HepG2 (cell line): Measurements from ENCODE around the gene CCDC88B. TPM values are rescaled to one million over a fixed set of nuclear protein-coding genes. Genes with fewer than 3 reads are reported as not detected.

Experiments used
- ATF7 ChIP-seq, 2 experiments: fragments of 450-650 bp in 1 of 2; sonication (generic) in 1 of 2; formaldehyde crosslinking in 1 of 2; IDR thresholded peaks; 2 replicates each; pipeline versions ENCODE4 v1.4.0 to v1.6.1; 2016 to 2020; ENCODE audit warnings: antibody characterized with exemption in 1 of 2, mild to moderate bottlenecking in 1 of 2, missing genetic modification reagents in 1 of 2
- CC2D1A ChIP-seq: sonication (generic); formaldehyde crosslinking; IDR thresholded peaks from 2 replicates; pipeline ENCODE4 v1.8.1; 2023; ENCODE audit warnings: mild to moderate bottlenecking, missing genetic modification reagents
- EZH2 ChIP-seq: conservative IDR thresholded peaks from 2 replicates; pipeline ENCODE4 v1.6.1; 2012; ENCODE audit warnings: mild to moderate bottlenecking, low read depth, low read length, moderate library complexity
- FOXA3 ChIP-seq: IDR thresholded peaks from 2 replicates; pipeline ENCODE4 v1.6.1; 2016; ENCODE audit warnings: missing genetic modification reagents, missing compliant biosample characterization
- HMG20B ChIP-seq: conservative IDR thresholded peaks from 2 replicates; pipeline ENCODE4 v1.6.1; 2016; ENCODE audit warnings: missing genetic modification reagents, missing compliant biosample characterization
- KMT2A ChIP-seq: sonication (generic); formaldehyde crosslinking; IDR thresholded peaks from 2 replicates; pipeline ENCODE4 v1.4.0; 2020; ENCODE audit warnings: missing genetic modification reagents
- MED8 ChIP-seq: sonication (generic); formaldehyde crosslinking; IDR thresholded peaks from 2 replicates; pipeline ENCODE4 v1.8.1; 2023; ENCODE audit warnings: mild to moderate bottlenecking, missing genetic modification reagents; ENCODE audit not compliant: insufficient replicate concordance
- SNAPC2 ChIP-seq: sonication (generic); formaldehyde crosslinking; IDR thresholded peaks from 2 replicates; pipeline ENCODE4 v1.8.1; 2022; ENCODE audit warnings: mild to moderate bottlenecking, missing genetic modification reagents
- SRSF4 ChIP-seq: fragments of 200-400 bp; formaldehyde crosslinking; IDR thresholded peaks from one replicate; pipeline ENCODE4 v1.6.1; 2018; ENCODE audit warnings: mild to moderate bottlenecking, low read depth, low read length, moderate library complexity; ENCODE audit not compliant: poor library complexity, severe bottlenecking
- ZNF562 ChIP-seq: sonication (generic); formaldehyde crosslinking; IDR thresholded peaks from 2 replicates; pipeline ENCODE4 v1.8.0; 2022; ENCODE audit warnings: missing genetic modification reagents, borderline replicate concordance
- ZNF878 ChIP-seq: sonication (generic); formaldehyde crosslinking; IDR thresholded peaks from 2 replicates; pipeline ENCODE4 v1.8.1; 2023; ENCODE audit warnings: mild to moderate bottlenecking, missing genetic modification reagents, moderate library complexity
- polyA plus RNA-seq, 8 experiments: library from polyadenylated mRNA; depleted of rRNA in 3 of 8; stranded (reverse) in 7 of 8; unstranded in 1 of 8; fragments of >200 nt; fragmentation: Illumina TruSeq in 4 of 8; extraction: Trizol in 4 of 8; gene quantifications; 2 replicates each; pipeline versions ENCODE4 v1.2.1 to v1.2.3, GENCODE V29; 2011 to 2016; ENCODE audit warnings: low read depth in 4 of 8, missing spikeins in 1 of 8, mixed read lengths in 1 of 8; ENCODE audit not compliant: insufficient read depth in 1 of 8
- total RNA-seq, 5 experiments: library from RNA; depleted of rRNA; stranded (reverse); fragments of >200 nt; fragmentation: Illumina TruSeq; extraction: Trizol; gene quantifications; 2 replicates each; pipeline ENCODE4 v1.2.3, GENCODE V29; 2016; ENCODE audit warnings: low read depth in 1 of 5
- TF ChIP-seq, protein P1 (sequence below): IDR thresholded peaks from 2 replicates; pipeline ENCODE4 v1.6.1; 2016; ENCODE audit warnings: mild to moderate bottlenecking
- TF ChIP-seq, protein P2 (sequence below): sonication (generic); formaldehyde crosslinking; IDR thresholded peaks from 2 replicates; pipeline ENCODE4 v1.9.0; 2022; ENCODE audit warnings: low read depth, missing genetic modification reagents
- TF ChIP-seq, protein P3 (sequence below): sonication (generic); formaldehyde crosslinking; IDR thresholded peaks from 2 replicates; pipeline ENCODE4 v1.5.0; 2020; ENCODE audit warnings: mild to moderate bottlenecking, low read depth, missing genetic modification reagents, borderline replicate concordance
- TF ChIP-seq, protein P4 (sequence below): IDR thresholded peaks from 2 replicates; pipeline ENCODE4 v1.6.1; 2018; ENCODE audit warnings: missing genetic modification reagents, mild to moderate bottlenecking, missing compliant biosample characterization
- TF ChIP-seq, protein P5 (sequence below): sonication (generic); formaldehyde crosslinking; conservative IDR thresholded peaks from 2 replicates; pipeline ENCODE4 v1.4.0; 2020; ENCODE audit warnings: mild to moderate bottlenecking, missing genetic modification reagents, moderate library complexity
- TF ChIP-seq, protein P6 (sequence below): IDR thresholded peaks from 2 replicates; pipeline ENCODE4 v1.6.1; 2016; ENCODE audit warnings: missing genetic modification reagents, missing compliant biosample characterization
- TF ChIP-seq, protein P7 (sequence below): sonication (generic); formaldehyde crosslinking; IDR thresholded peaks from 2 replicates; pipeline ENCODE4 v1.5.1; 2020; ENCODE audit warnings: missing genetic modification reagents, mild to moderate bottlenecking, borderline replicate concordance

The CCDC88B gene
- total and polyA plus RNA-seq, 2 of the 13 experiments (the other 11 are each of a cell fraction or from before 2014, with no cell fraction given), result 3.6 to 4.8 TPM

DNA sequence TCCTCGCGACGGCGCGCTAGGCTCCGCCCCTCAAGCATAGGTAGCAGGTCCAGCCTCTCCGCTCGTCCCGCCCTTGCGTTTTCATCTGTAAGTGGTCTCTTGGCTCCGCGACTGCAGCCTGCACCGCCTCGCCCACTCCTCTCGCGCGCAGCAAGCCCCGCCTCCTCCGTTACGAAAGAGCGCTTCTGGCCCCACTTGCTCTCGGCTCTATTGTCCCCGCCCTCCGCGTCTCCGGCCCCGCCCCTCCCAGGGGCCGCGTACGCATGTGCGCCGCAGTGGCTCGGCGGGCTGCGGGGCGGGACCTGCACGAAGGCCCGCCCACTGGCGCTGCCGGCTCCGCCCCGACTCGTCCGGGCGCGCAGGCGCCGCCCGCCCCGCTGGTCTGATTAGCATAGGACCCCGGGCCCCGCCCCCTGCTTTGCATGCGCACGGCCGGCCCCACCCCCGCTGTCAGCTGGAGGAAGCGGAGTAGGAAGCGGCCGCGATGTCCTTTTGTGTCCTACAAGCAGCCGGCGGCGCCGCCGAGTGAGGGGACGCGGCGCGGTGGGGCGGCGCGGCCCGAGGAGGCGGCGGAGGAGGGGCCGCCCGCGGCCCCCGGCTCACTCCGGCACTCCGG lies 34.8 kb upstream of the CCDC88B start, which contains the start of gene ESRRA (continued):
- TF ChIP-seq, protein P1, sequence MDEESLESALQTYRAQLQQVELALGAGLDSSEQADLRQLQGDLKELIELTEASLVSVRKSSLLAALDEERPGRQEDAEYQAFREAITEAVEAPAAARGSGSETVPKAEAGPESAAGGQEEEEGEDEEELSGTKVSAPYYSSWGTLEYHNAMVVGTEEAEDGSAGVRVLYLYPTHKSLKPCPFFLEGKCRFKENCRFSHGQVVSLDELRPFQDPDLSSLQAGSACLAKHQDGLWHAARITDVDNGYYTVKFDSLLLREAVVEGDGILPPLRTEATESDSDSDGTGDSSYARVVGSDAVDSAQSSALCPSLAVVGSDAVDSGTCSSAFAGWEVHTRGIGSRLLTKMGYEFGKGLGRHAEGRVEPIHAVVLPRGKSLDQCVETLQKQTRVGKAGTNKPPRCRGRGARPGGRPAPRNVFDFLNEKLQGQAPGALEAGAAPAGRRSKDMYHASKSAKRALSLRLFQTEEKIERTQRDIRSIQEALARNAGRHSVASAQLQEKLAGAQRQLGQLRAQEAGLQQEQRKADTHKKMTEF (CRISPR knock-in tag), result no peak
- TF ChIP-seq ATF7 (IDR thresholded peaks at IDR 0.05), result no peak
- no peak for TF ChIP-seq ATF7 (CRISPR knock-in tag; IDR thresholded peaks at IDR 0.05)
- TF ChIP-seq, protein P2, sequence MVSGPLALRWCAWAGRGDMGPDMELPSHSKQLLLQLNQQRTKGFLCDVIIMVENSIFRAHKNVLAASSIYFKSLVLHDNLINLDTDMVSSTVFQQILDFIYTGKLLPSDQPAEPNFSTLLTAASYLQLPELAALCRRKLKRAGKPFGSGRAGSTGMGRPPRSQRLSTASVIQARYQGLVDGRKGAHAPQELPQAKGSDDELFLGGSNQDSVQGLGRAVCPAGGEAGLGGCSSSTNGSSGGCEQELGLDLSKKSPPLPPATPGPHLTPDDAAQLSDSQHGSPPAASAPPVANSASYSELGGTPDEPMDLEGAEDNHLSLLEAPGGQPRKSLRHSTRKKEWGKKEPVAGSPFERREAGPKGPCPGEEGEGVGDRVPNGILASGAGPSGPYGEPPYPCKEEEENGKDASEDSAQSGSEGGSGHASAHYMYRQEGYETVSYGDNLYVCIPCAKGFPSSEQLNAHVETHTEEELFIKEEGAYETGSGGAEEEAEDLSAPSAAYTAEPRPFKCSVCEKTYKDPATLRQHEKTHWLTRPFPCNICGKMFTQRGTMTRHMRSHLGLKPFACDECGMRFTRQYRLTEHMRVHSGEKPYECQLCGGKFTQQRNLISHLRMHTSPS, result no peak
- no peak for TF ChIP-seq FOXA3 (CRISPR knock-in tag)
- no peak for TF ChIP-seq HMG20B (CRISPR knock-in tag)
- no peak for TF ChIP-seq MED8 (CRISPR knock-in tag)
- TF ChIP-seq, protein P3, sequence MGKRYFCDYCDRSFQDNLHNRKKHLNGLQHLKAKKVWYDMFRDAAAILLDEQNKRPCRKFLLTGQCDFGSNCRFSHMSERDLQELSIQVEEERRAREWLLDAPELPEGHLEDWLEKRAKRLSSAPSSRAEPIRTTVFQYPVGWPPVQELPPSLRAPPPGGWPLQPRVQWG, result no peak
- no peak for TF ChIP-seq ZNF878 (CRISPR knock-in tag)
- TF ChIP-seq, protein P4, sequence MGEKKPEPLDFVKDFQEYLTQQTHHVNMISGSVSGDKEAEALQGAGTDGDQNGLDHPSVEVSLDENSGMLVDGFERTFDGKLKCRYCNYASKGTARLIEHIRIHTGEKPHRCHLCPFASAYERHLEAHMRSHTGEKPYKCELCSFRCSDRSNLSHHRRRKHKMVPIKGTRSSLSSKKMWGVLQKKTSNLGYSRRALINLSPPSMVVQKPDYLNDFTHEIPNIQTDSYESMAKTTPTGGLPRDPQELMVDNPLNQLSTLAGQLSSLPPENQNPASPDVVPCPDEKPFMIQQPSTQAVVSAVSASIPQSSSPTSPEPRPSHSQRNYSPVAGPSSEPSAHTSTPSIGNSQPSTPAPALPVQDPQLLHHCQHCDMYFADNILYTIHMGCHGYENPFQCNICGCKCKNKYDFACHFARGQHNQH (CRISPR knock-in tag), result peak; percentile 53; the same call in 1 of the 2 replicates
- no peak for TF ChIP-seq KMT2A (CRISPR knock-in tag)
- TF ChIP-seq, protein P5, sequence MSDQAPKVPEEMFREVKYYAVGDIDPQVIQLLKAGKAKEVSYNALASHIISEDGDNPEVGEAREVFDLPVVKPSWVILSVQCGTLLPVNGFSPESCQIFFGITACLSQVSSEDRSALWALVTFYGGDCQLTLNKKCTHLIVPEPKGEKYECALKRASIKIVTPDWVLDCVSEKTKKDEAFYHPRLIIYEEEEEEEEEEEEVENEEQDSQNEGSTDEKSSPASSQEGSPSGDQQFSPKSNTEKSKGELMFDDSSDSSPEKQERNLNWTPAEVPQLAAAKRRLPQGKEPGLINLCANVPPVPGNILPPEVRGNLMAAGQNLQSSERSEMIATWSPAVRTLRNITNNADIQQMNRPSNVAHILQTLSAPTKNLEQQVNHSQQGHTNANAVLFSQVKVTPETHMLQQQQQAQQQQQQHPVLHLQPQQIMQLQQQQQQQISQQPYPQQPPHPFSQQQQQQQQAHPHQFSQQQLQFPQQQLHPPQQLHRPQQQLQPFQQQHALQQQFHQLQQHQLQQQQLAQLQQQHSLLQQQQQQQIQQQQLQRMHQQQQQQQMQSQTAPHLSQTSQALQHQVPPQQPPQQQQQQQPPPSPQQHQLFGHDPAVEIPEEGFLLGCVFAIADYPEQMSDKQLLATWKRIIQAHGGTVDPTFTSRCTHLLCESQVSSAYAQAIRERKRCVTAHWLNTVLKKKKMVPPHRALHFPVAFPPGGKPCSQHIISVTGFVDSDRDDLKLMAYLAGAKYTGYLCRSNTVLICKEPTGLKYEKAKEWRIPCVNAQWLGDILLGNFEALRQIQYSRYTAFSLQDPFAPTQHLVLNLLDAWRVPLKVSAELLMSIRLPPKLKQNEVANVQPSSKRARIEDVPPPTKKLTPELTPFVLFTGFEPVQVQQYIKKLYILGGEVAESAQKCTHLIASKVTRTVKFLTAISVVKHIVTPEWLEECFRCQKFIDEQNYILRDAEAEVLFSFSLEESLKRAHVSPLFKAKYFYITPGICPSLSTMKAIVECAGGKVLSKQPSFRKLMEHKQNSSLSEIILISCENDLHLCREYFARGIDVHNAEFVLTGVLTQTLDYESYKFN (CRISPR knock-in tag), result peak; percentile 37; the same call in 1 of the 2 replicates
- no peak for TF ChIP-seq SRSF4
- no peak for TF ChIP-seq SNAPC2 (CRISPR knock-in tag)
- TF ChIP-seq, protein P6, sequence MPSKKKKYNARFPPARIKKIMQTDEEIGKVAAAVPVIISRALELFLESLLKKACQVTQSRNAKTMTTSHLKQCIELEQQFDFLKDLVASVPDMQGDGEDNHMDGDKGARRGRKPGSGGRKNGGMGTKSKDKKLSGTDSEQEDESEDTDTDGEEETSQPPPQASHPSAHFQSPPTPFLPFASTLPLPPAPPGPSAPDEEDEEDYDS (CRISPR knock-in tag), result peak; percentile 27; the same call in 1 of the 2 replicates
- TF ChIP-seq EZH2, result no peak
- no peak for TF ChIP-seq ZNF562 (CRISPR knock-in tag)
- TF ChIP-seq CC2D1A (CRISPR knock-in tag), result no peak
- TF ChIP-seq, protein P7, sequence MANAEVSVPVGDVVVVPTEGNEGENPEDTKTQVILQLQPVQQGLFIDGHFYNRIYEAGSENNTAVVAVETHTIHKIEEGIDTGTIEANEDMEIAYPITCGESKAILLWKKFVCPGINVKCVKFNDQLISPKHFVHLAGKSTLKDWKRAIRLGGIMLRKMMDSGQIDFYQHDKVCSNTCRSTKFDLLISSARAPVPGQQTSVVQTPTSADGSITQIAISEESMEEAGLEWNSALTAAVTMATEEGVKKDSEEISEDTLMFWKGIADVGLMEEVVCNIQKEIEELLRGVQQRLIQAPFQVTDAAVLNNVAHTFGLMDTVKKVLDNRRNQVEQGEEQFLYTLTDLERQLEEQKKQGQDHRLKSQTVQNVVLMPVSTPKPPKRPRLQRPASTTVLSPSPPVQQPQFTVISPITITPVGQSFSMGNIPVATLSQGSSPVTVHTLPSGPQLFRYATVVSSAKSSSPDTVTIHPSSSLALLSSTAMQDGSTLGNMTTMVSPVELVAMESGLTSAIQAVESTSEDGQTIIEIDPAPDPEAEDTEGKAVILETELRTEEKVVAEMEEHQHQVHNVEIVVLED (CRISPR knock-in tag), result 0 out of 2 replicates have a peak, but pooled peaks have one; percentile 54
